ENCODE measurements around the gene TAF6L. TPM values are rescaled to one million over a fixed set of nuclear protein-coding genes. Genes with fewer than 3 reads are reported as not detected.

The TAF6L gene
- polyA plus RNA-seq, 1 donor from 2014 or later, result 55.2 TPM

DNA sequence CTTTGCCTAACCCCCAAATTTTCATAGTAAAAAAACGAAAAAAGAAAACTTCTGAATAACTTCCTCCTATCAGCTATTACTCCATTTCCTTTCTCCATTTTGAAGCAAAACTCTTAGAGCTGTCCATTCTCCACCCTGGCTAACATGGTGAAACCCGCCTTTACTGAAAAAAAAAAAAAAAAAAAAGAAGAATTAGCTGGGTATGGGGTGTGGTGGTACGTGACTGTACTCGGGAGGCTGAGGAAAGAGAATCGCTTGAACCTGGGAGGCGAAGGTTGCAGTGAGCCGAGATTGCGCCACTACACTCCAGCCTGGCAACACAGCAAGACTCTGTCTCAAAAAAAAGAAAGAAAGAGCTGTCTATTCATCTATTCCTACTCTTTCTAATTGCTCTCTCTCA lies 45.4 kb downstream of the TAF6L start:
- no peak for TF ChIP-seq EZH2 (IDR thresholded peaks at IDR 0.05; ENCODE audit: borderline replicate concordance, insufficient read depth, low read length, poor library complexity, severe bottlenecking)
- no peak for TF ChIP-seq EP300 (conservative IDR thresholded peaks at IDR 0.05; ENCODE audit: poor library complexity, severe bottlenecking)
- TF ChIP-seq TAF1 (IDR thresholded peaks at IDR 0.05; ENCODE audit: low read depth), result no peak
- TF ChIP-seq, protein P1, sequence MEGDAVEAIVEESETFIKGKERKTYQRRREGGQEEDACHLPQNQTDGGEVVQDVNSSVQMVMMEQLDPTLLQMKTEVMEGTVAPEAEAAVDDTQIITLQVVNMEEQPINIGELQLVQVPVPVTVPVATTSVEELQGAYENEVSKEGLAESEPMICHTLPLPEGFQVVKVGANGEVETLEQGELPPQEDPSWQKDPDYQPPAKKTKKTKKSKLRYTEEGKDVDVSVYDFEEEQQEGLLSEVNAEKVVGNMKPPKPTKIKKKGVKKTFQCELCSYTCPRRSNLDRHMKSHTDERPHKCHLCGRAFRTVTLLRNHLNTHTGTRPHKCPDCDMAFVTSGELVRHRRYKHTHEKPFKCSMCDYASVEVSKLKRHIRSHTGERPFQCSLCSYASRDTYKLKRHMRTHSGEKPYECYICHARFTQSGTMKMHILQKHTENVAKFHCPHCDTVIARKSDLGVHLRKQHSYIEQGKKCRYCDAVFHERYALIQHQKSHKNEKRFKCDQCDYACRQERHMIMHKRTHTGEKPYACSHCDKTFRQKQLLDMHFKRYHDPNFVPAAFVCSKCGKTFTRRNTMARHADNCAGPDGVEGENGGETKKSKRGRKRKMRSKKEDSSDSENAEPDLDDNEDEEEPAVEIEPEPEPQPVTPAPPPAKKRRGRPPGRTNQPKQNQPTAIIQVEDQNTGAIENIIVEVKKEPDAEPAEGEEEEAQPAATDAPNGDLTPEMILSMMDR (IDR thresholded peaks at IDR 0.05; ENCODE audit: poor library complexity, severe bottlenecking), result no peak
- no peak for TF ChIP-seq MXI1 (conservative IDR thresholded peaks at IDR 0.05; ENCODE audit: poor library complexity, severe bottlenecking)
- no peak for TF ChIP-seq RAD21 (conservative IDR thresholded peaks at IDR 0.05)
- no peak for TF ChIP-seq POLR2AphosphoS5 (IDR thresholded peaks at IDR 0.05)
- TF ChIP-seq, protein P2, sequence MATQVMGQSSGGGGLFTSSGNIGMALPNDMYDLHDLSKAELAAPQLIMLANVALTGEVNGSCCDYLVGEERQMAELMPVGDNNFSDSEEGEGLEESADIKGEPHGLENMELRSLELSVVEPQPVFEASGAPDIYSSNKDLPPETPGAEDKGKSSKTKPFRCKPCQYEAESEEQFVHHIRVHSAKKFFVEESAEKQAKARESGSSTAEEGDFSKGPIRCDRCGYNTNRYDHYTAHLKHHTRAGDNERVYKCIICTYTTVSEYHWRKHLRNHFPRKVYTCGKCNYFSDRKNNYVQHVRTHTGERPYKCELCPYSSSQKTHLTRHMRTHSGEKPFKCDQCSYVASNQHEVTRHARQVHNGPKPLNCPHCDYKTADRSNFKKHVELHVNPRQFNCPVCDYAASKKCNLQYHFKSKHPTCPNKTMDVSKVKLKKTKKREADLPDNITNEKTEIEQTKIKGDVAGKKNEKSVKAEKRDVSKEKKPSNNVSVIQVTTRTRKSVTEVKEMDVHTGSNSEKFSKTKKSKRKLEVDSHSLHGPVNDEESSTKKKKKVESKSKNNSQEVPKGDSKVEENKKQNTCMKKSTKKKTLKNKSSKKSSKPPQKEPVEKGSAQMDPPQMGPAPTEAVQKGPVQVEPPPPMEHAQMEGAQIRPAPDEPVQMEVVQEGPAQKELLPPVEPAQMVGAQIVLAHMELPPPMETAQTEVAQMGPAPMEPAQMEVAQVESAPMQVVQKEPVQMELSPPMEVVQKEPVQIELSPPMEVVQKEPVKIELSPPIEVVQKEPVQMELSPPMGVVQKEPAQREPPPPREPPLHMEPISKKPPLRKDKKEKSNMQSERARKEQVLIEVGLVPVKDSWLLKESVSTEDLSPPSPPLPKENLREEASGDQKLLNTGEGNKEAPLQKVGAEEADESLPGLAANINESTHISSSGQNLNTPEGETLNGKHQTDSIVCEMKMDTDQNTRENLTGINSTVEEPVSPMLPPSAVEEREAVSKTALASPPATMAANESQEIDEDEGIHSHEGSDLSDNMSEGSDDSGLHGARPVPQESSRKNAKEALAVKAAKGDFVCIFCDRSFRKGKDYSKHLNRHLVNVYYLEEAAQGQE (IDR thresholded peaks at IDR 0.05; ENCODE audit: borderline replicate concordance), result no peak
- TF ChIP-seq SMC3 (conservative IDR thresholded peaks at IDR 0.05; ENCODE audit: poor library complexity), result no peak
- H3K79me2 ChIP-seq (replicated peaks; ENCODE audit: insufficient read depth, low read length), result no peaks in the 10 kb centered on the region
- H3K27me3 ChIP-seq (ENCODE audit: insufficient read depth, low read depth, low read length), result no peaks in the 10 kb centered on the region
- H4K20me1 ChIP-seq (ENCODE audit: insufficient read depth), result no peaks in the 10 kb centered on the region
- H3K9me2 ChIP-seq (ENCODE audit: insufficient read depth, low read length), result no peaks in the 10 kb centered on the region
- H2AFZ ChIP-seq (ENCODE audit: low read depth, low read length), result no peak overlapping the region
- no peaks in the 10 kb centered on the region for H3K36me3 ChIP-seq (ENCODE audit: insufficient read depth, low read length)
- no peak overlapping the region for H3K9ac ChIP-seq (ENCODE audit: low read length)
- no peaks in the 10 kb centered on the region for H3F3A ChIP-seq (ENCODE audit: insufficient read depth, low read length, poor library complexity, severe bottlenecking)
- H3K4me2 ChIP-seq (ENCODE audit: low read length), result no peak overlapping the region
- no peak overlapping the region for H3K27ac ChIP-seq (ENCODE audit: low read length)
- no peak overlapping the region for H3K4me3 ChIP-seq (ENCODE audit: low read length)
- no peaks in the 10 kb centered on the region for H3K9me3 ChIP-seq (ENCODE audit: low read length)

- H3K79me2 ChIP-seq (replicated peaks; ENCODE audit: insufficient read depth, low read length), result no peaks in the 10 kb centered on the region
- no peak overlapping the region for H3K9ac ChIP-seq (ENCODE audit: low read length)
- no peaks in the 10 kb centered on the region for H4K20me1 ChIP-seq (ENCODE audit: insufficient read depth)
- no peaks in the 10 kb centered on the region for H3K9me2 ChIP-seq (ENCODE audit: insufficient read depth, low read length)
- no peak overlapping the region for H3K4me2 ChIP-seq (ENCODE audit: low read length)
- TF ChIP-seq POLR2AphosphoS5 (IDR thresholded peaks at IDR 0.05) (no peak), SMC3 (conservative IDR thresholded peaks at IDR 0.05; ENCODE audit: poor library complexity) (no peak), RAD21 (conservative IDR thresholded peaks at IDR 0.05) (no peak), MXI1 (conservative IDR thresholded peaks at IDR 0.05; ENCODE audit: poor library complexity, severe bottlenecking) (no peak), TAF1 (IDR thresholded peaks at IDR 0.05; ENCODE audit: low read depth) (no peak), EZH2 (IDR thresholded peaks at IDR 0.05; ENCODE audit: borderline replicate concordance, insufficient read depth, low read length, poor library complexity, severe bottlenecking) (no peak)
- TF ChIP-seq, protein P1 (IDR thresholded peaks at IDR 0.05; ENCODE audit: poor library complexity, severe bottlenecking), result no peak
- TF ChIP-seq, protein P2 (IDR thresholded peaks at IDR 0.05; ENCODE audit: borderline replicate concordance), result no peak
- H3K27me3 ChIP-seq (ENCODE audit: insufficient read depth, low read depth, low read length), result no peaks in the 10 kb centered on the region
- no peaks in the 10 kb centered on the region for H3K36me3 ChIP-seq (ENCODE audit: insufficient read depth, low read length)
- H3K9me3 ChIP-seq (ENCODE audit: low read length), result no peaks in the 10 kb centered on the region
- H3K4me3 ChIP-seq (ENCODE audit: low read length), result no peak overlapping the region
- no peak overlapping the region for H2AFZ ChIP-seq (ENCODE audit: low read depth, low read length)
- H3F3A ChIP-seq (ENCODE audit: insufficient read depth, low read length, poor library complexity, severe bottlenecking), result no peaks in the 10 kb centered on the region
- H3K27ac ChIP-seq (ENCODE audit: low read length), result no peak overlapping the region
These were observed 45.9 kb downstream of the TAF6L start for GRCh38 chr11:62817129-62817528.

Data from neural cell (in vitro differentiated cells).